Activated CD4-positive, alpha-beta memory T cell treated with anti-CD3 and anti-CD28 coated beads for 36 hours (primary cell): ENCODE measurements around the gene EXOC1L. TPM values are rescaled to one million over a fixed set of nuclear protein-coding genes. Genes with fewer than 3 reads are reported as not detected.
"Not testable (repeated sequence)": the region's sequence is repeated elsewhere in the genome, so short reads cannot be mapped to it uniquely, and the experiment has no call there.

Experiments
- CTCF ChIA-PET: fragments of 350-600 bp; sonication (Branson Sonifier 250); formaldehyde crosslinking; loops from one replicate; lab custom pipeline; 2021; ENCODE audit warnings: antibody characterized with exemption, inconsistent platforms; lab: Charles Lee
- POLR2A ChIA-PET: fragments of 350-600 bp; sonication (Branson Sonifier 250); formaldehyde crosslinking; loops from one replicate; lab custom pipeline; 2021; ENCODE audit warnings: antibody characterized with exemption; lab: Charles Lee
- DNase-seq: peaks from one replicate; pipeline ENCODE4 v3.0.0-alpha.2; 2020
- H3K27ac Mint-ChIP-seq: one replicate; pipeline ENCODE4 v1.8.0; 2021; ENCODE audit warnings: mixed read lengths
- H3K27me3 Mint-ChIP-seq: one replicate; pipeline ENCODE4 v1.8.0; 2021; ENCODE audit warnings: mixed read lengths
- H3K36me3 Mint-ChIP-seq: one replicate; pipeline ENCODE4 v1.8.0; 2021; ENCODE audit warnings: mixed read lengths
- H3K4me1 Mint-ChIP-seq: one replicate; pipeline ENCODE4 v1.8.0; 2021; ENCODE audit warnings: low read depth, mixed read lengths
- H3K4me3 Mint-ChIP-seq: one replicate; pipeline ENCODE4 v1.8.0; 2021; ENCODE audit warnings: mild to moderate bottlenecking, mixed read lengths
- H3K9me3 Mint-ChIP-seq: one replicate; pipeline ENCODE4 v1.8.0; 2021; ENCODE audit warnings: mixed read lengths
- intact Hi-C: fragments of 100-400 bp; cut with micrococcal nuclease; formaldehyde crosslinking; loops from one replicate; pipeline ENCODE4 v1.15.1; 2023
- total RNA-seq, 2 experiments: library from RNA; stranded (reverse); gene quantifications; one replicate each; pipeline ENCODE4 v1.2.3, GENCODE V29; 2021

The EXOC1L gene
- total RNA-seq, 2 experiments from 2014 or later = not detected

- Mint-ChIP-seq H3K36me3 (no peaks in the 10 kb centered on the region), H3K4me1 (no peaks in the 10 kb centered on the region), H3K27ac (no peak overlapping the region), H3K4me3 (no peak overlapping the region), H3K9me3 (peaks cover 7% of the 10 kb centered on the region), H3K27me3 (peaks cover 9% of the 10 kb centered on the region)
- ChIA-PET POLR2A (no interaction called here), CTCF (interaction anchor here (0.6 kb wide), 1 partner anchor 35 kb away, joined by 3 read pairs; no protein-coding TSS in a partner anchor)
- DNase-seq = no peak
- intact Hi-C loops = no loop called here
These were observed 21.4 kb downstream of the EXOC1L start for GRCh38 chr4:55840956-55841355.

GRCh38 chr4:55841373-55842239, 22.0 kb downstream of the EXOC1L start:
- POLR2A ChIA-PET, DNase-seq, H3K27ac Mint-ChIP-seq, intact Hi-C loops, H3K4me3 Mint-ChIP-seq, H3K27me3 Mint-ChIP-seq, H3K4me1 Mint-ChIP-seq, H3K36me3 Mint-ChIP-seq, H3K9me3 Mint-ChIP-seq: not testable (repeated sequence)
- CTCF ChIA-PET = interaction anchor here (0.6 kb wide), 1 partner anchor 36 kb away, joined by 3 read pairs; no protein-coding TSS in a partner anchor

GRCh38 chr4:55842312-55842711, 22.7 kb downstream of the EXOC1L start:
- POLR2A ChIA-PET, H3K4me1 Mint-ChIP-seq, intact Hi-C loops, H3K9me3 Mint-ChIP-seq, H3K27ac Mint-ChIP-seq, H3K36me3 Mint-ChIP-seq, DNase-seq, H3K4me3 Mint-ChIP-seq, H3K27me3 Mint-ChIP-seq: not testable (repeated sequence)
- CTCF ChIA-PET = interaction anchor here (1.5 kb wide), 1 partner anchor 25 kb away, joined by 3 read pairs; no protein-coding TSS in a partner anchor

GRCh38 chr4:55849724-55850123, 30.1 kb downstream of the EXOC1L start:
- ChIA-PET POLR2A (no interaction called here), CTCF (no interaction called here)
- no peak overlapping the region for H3K27ac Mint-ChIP-seq
- H3K27me3 Mint-ChIP-seq = no peaks in the 10 kb centered on the region
- no peak for DNase-seq
- peaks cover 21% of the 10 kb centered on the region for H3K4me1 Mint-ChIP-seq
- intact Hi-C loops = loop anchor here (5.0 to 10.0 kb wide), 2 partner anchors 502 to 1125 kb away; partner anchors contain the start of genes NOA1, POLR2B and SRD5A3
- H3K4me3 Mint-ChIP-seq = no peak overlapping the region
- H3K9me3 Mint-ChIP-seq = no peaks in the 10 kb centered on the region
- no peaks in the 10 kb centered on the region for H3K36me3 Mint-ChIP-seq

GRCh38 chr4:55851885-55852284, 32.3 kb downstream of the EXOC1L start:
- ChIA-PET CTCF (interaction anchor here (0.7 to 1.2 kb wide), 3 partner anchors 14 to 97 kb away, joined by 3 read pairs; partner anchors contain the start of gene CEP135), POLR2A (no interaction called here)
- Mint-ChIP-seq H3K27me3 (no peaks in the 10 kb centered on the region), H3K27ac (peak overlapping the region; percentile 19), H3K9me3 (no peaks in the 10 kb centered on the region), H3K36me3 (peaks cover 2% of the 10 kb centered on the region), H3K4me1 (peaks cover 21% of the 10 kb centered on the region), H3K4me3 (no peak overlapping the region)
- DNase-seq = peak; percentile 42
- intact Hi-C loops = loop anchor here (2.0 to 10.0 kb wide), 3 partner anchors 55 to 1123 kb away; partner anchors contain the start of genes NOA1, POLR2B and SRD5A3

GRCh38 chr4:55853484-55854046, 34.0 kb downstream of the EXOC1L start, which contains the start of gene EXOC1:
Gene EXOC1, plus strand, starts transcription at chr4:55853648. Its CDS starts 4,676 bp downstream, at chr4:55858324.
- H3K27ac Mint-ChIP-seq = peak within 1 kb of the TSS; percentile 82
- peak; percentile 99 for DNase-seq
- H3K4me3 Mint-ChIP-seq = peak within 1 kb of the TSS; percentile 7
- H3K4me1 Mint-ChIP-seq = peaks cover 33% of the 10 kb centered on the region
- peaks cover 11% of the 10 kb centered on the region for H3K36me3 Mint-ChIP-seq
- H3K9me3 Mint-ChIP-seq = no peaks in the 10 kb centered on the region
- CTCF ChIA-PET = interaction anchor here (1.0 to 2.5 kb wide), 3 partner anchors 13 to 308 kb away, joined by 3 to 7 read pairs (median 4); partner anchors contain the start of gene CEP135
- no peaks in the 10 kb centered on the region for H3K27me3 Mint-ChIP-seq
- intact Hi-C loops = loop anchor here (1.0 to 10.0 kb wide), 7 partner anchors 13 to 1121 kb away; partner anchors contain the start of genes CEP135, NOA1, POLR2B and SRD5A3
- POLR2A ChIA-PET = no interaction called here

GRCh38 chr4:55854129-55854528, 34.5 kb downstream of the EXOC1L start:
- intact Hi-C loops = loop anchor here (5.0 to 10.0 kb wide), 2 partner anchors 507 to 1121 kb away; partner anchors contain the start of genes NOA1, POLR2B and SRD5A3
- H3K36me3 Mint-ChIP-seq = peaks cover 12% of the 10 kb centered on the region
- H3K4me3 Mint-ChIP-seq = no peak overlapping the region
- no peak overlapping the region for H3K27ac Mint-ChIP-seq
- POLR2A ChIA-PET = interaction anchor here (0.5 kb wide), 1 partner anchor 459 kb away, joined by 3 read pairs; no protein-coding TSS in a partner anchor
- CTCF ChIA-PET = interaction anchor here (1.5 to 2.5 kb wide), 2 partner anchors 12 to 95 kb away, joined by 4 to 7 read pairs; partner anchors contain the start of gene CEP135
- no peak for DNase-seq
- no peaks in the 10 kb centered on the region for H3K9me3 Mint-ChIP-seq
- peaks cover 33% of the 10 kb centered on the region for H3K4me1 Mint-ChIP-seq
- no peaks in the 10 kb centered on the region for H3K27me3 Mint-ChIP-seq

- Mint-ChIP-seq H3K4me3 (no peak overlapping the region), H3K36me3 (peaks cover 18% of the 10 kb centered on the region), H3K27ac (no peak overlapping the region), H3K9me3 (no peaks in the 10 kb centered on the region), H3K4me1 (peaks cover 19% of the 10 kb centered on the region), H3K27me3 (no peaks in the 10 kb centered on the region)
- ChIA-PET CTCF (interaction anchor here (1.0 to 1.3 kb wide), 2 partner anchors 9 kb away, joined by 3 to 6 read pairs; no protein-coding TSS in a partner anchor), POLR2A (no interaction called here)
- no peak for DNase-seq
- intact Hi-C loops = loop anchor here (10.0 kb wide), 1 partner anchor 1117 kb away; the partner anchor contains the start of genes NOA1 and POLR2B
These were observed 38.0 kb downstream of the EXOC1L start for GRCh38 chr4:55857586-55857985.

GRCh38 chr4:55859711-55860110, 40.1 kb downstream of the EXOC1L start:
- intact Hi-C loops = loop anchor here (10.0 kb wide), 1 partner anchor 1115 kb away; the partner anchor contains the start of genes NOA1 and POLR2B
- Mint-ChIP-seq H3K9me3 (no peaks in the 10 kb centered on the region), H3K4me1 (peaks cover 13% of the 10 kb centered on the region), H3K27me3 (no peaks in the 10 kb centered on the region), H3K27ac (no peak overlapping the region), H3K4me3 (no peak overlapping the region), H3K36me3 (peaks cover 18% of the 10 kb centered on the region)
- ChIA-PET POLR2A (interaction anchor here (1.5 kb wide), 1 partner anchor 89 kb away, joined by 3 read pairs; the partner anchor contains the start of gene CEP135), CTCF (no interaction called here)
- DNase-seq = no peak

GRCh38 chr4:55864577-55865223, 45.1 kb downstream of the EXOC1L start:
- no peak for DNase-seq
- intact Hi-C loops = loop anchor here (5.0 kb wide), 3 partner anchors 83 to 467 kb away; partner anchors contain the start of genes CEP135 and TMEM165
- H3K9me3 Mint-ChIP-seq = no peaks in the 10 kb centered on the region
- peaks cover 21% of the 10 kb centered on the region for H3K4me1 Mint-ChIP-seq
- peaks cover 17% of the 10 kb centered on the region for H3K36me3 Mint-ChIP-seq
- ChIA-PET POLR2A (interaction anchor here (1.1 kb wide), 1 partner anchor 83 kb away, joined by 4 read pairs; no protein-coding TSS in a partner anchor), CTCF (interaction anchor here (0.9 to 4.1 kb wide), 3 partner anchors 84 to 519 kb away, joined by 3 to 17 read pairs (median 3); partner anchors contain the start of genes CEP135 and SRD5A3)
- H3K27ac Mint-ChIP-seq = peak overlapping the region; percentile 46
- no peak overlapping the region for H3K4me3 Mint-ChIP-seq
- no peaks in the 10 kb centered on the region for H3K27me3 Mint-ChIP-seq
